Measurements from ENCODE around the gene BEND5.

DNA sequence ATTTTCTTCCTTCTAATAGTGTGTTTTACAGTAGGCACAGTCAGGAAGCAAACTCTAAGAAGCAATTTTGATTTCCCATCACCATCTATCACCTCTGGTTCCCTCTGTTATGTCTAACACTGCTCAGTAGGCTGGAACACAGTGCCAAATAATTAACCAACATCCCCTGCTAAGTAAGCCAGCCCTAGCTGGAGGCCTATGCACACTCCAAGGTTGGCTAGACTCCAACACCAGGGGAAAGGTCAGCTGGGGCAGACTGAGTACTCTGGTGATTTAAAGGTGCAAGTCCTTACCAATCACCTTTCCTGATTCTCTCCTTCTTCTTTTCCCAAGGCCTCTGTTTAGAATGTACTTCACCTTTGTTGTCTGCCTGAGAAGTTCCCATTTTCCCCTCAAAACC, 46.5 kb upstream of the BEND5 start:
- TF ChIP-seq EZH2 (IDR thresholded peaks at IDR 0.05) (no peak), POLR2AphosphoS5 (IDR thresholded peaks at IDR 0.05; ENCODE audit: borderline replicate concordance, low read depth, low read length) (no peak)

Measured in SK-N-MC (cell line).